ENCODE results near the gene SLC7A6. TPM values are rescaled to one million over a fixed set of nuclear protein-coding genes. Genes with fewer than 3 reads are reported as not detected.

Gene SLC7A6
- total and polyA plus RNA-seq, 2 of the 13 experiments (the other 11 are each of a cell fraction or from before 2014, with no cell fraction given) = 35.8 to 70.8 TPM

- no peak; the same call in 1 of the 2 replicates for TF ChIP-seq CBX5 (CRISPR knock-in tag; IDR thresholded peaks at IDR 0.05; ENCODE audit: borderline replicate concordance)
- no peak for TF ChIP-seq CCAR2 (optimal IDR thresholded peaks at IDR 0.05; ENCODE audit: low read depth, low read length)
- peak; percentile 17; the same call in 1 of the 3 replicates for TF ChIP-seq MXI1 (IDR thresholded peaks at IDR 0.05; ENCODE audit: borderline replicate concordance, low read depth, low read length)
- peak; percentile 96 for TF ChIP-seq HIVEP1 (CRISPR knock-in tag; IDR thresholded peaks at IDR 0.05)
- TF ChIP-seq RARA (CRISPR knock-in tag; IDR thresholded peaks at IDR 0.05) = peak; percentile 60
- TF ChIP-seq NCOA2 (CRISPR knock-in tag; IDR thresholded peaks at IDR 0.05) = no peak; the same call in 1 of the 2 replicates
- TF ChIP-seq TCF12 (IDR thresholded peaks at IDR 0.05) = no peak
- TF ChIP-seq TCF12 (CRISPR knock-in tag; IDR thresholded peaks at IDR 0.05) = peak; percentile 89; the same call in 1 of the 2 replicates
- TF ChIP-seq FOXK2 (IDR thresholded peaks at IDR 0.05) = no peak
- TF ChIP-seq ZNF780A (CRISPR knock-in tag; IDR thresholded peaks at IDR 0.05) = no peak
- TF ChIP-seq ZNF510 (CRISPR knock-in tag; IDR thresholded peaks at IDR 0.05; ENCODE audit: low read depth) = no peak
- TF ChIP-seq, protein P1, sequence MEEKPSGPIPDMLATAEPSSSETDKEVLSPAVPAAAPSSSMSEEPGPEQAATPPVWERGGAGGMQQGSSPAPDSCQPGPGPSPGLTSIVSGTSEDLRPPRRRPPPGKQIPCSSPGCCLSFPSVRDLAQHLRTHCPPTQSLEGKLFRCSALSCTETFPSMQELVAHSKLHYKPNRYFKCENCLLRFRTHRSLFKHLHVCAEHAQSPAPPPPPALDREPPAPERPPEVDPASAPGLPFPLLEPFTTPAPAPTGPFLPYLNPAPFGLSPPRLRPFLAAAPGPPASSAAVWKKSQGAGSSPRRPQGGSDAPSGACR (CRISPR knock-in tag; IDR thresholded peaks at IDR 0.05) = no peak
- TF ChIP-seq ZMYM2 (CRISPR knock-in tag; IDR thresholded peaks at IDR 0.05) = no peak
- peak; percentile 59; the same call in 1 of the 2 replicates for TF ChIP-seq BRD4 (CRISPR knock-in tag; IDR thresholded peaks at IDR 0.05)
- TF ChIP-seq ZNF800 (CRISPR knock-in tag; IDR thresholded peaks at IDR 0.05) = no peak; the same call in none of the 2 replicates
- TF ChIP-seq KMT2A (CRISPR knock-in tag; IDR thresholded peaks at IDR 0.05) = peak; percentile 20; the same call in 1 of the 2 replicates
- TF ChIP-seq ZNF782 (CRISPR knock-in tag; IDR thresholded peaks at IDR 0.05; ENCODE audit: borderline replicate concordance) = peak; percentile 65; the same call in 1 of the 2 replicates
- TF ChIP-seq CREBL2 (CRISPR knock-in tag; IDR thresholded peaks at IDR 0.05; ENCODE audit: borderline replicate concordance) = peak; percentile 37; the same call in 1 of the 2 replicates
- 0 out of 2 replicates have a peak, but pooled peaks have one; percentile 86 for TF ChIP-seq ZFP36L2 (CRISPR knock-in tag; IDR thresholded peaks at IDR 0.05)
- TF ChIP-seq TAF1 (CRISPR knock-in tag; IDR thresholded peaks at IDR 0.05) = peak; percentile 50
- TF ChIP-seq, protein P2, sequence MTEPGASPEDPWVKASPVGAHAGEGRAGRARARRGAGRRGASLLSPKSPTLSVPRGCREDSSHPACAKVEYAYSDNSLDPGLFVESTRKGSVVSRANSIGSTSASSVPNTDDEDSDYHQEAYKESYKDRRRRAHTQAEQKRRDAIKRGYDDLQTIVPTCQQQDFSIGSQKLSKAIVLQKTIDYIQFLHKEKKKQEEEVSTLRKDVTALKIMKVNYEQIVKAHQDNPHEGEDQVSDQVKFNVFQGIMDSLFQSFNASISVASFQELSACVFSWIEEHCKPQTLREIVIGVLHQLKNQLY (CRISPR knock-in tag; IDR thresholded peaks at IDR 0.05) = 0 out of 2 replicates have a peak, but pooled peaks have one; percentile 24
- TF ChIP-seq PCBP1 (IDR thresholded peaks at IDR 0.05; ENCODE audit: borderline replicate concordance, low read depth, low read length) = peak; percentile 86; the same call in 1 of the 2 replicates
- peak; percentile 23; the same call in 1 of the 2 replicates for TF ChIP-seq MTERF4 (CRISPR knock-in tag; IDR thresholded peaks at IDR 0.05)
- TF ChIP-seq ARNT2 (CRISPR knock-in tag; IDR thresholded peaks at IDR 0.05; ENCODE audit: low read depth) = peak; percentile 31; the same call in 1 of the 2 replicates
- peak; percentile 49; the same call in 1 of the 2 replicates for TF ChIP-seq NAIF1 (CRISPR knock-in tag; IDR thresholded peaks at IDR 0.05; ENCODE audit: borderline replicate concordance)
- TF ChIP-seq ZKSCAN1 (IDR thresholded peaks at IDR 0.05; ENCODE audit: low read length) = no peak
These were observed at the start of gene SLC7A6 (continued) for GRCh38 chr16:68264128-68265077.
